HL-60 (cell line): ENCODE data around the gene WFIKKN1.

Experiments used
- GABPA ChIP-seq: IDR thresholded peaks from 2 replicates; pipeline ENCODE4 v1.6.1; 2012; ENCODE audit warnings: low read depth
- POLR2AphosphoS5 ChIP-seq: IDR thresholded peaks from 2 replicates; pipeline ENCODE4 v1.6.1; 2012; ENCODE audit warnings: low read depth
- REST ChIP-seq: IDR thresholded peaks from 2 replicates; pipeline ENCODE4 v1.6.1; 2012; ENCODE audit warnings: low read depth; ENCODE audit not compliant: insufficient replicate concordance
- TF ChIP-seq, protein P1 (sequence below): IDR thresholded peaks from one replicate; pipeline ENCODE4 v1.5.1; 2011; ENCODE audit warnings: low read length, control low read depth, inconsistent platforms; ENCODE audit not compliant: insufficient read depth

- TF ChIP-seq, protein P1, sequence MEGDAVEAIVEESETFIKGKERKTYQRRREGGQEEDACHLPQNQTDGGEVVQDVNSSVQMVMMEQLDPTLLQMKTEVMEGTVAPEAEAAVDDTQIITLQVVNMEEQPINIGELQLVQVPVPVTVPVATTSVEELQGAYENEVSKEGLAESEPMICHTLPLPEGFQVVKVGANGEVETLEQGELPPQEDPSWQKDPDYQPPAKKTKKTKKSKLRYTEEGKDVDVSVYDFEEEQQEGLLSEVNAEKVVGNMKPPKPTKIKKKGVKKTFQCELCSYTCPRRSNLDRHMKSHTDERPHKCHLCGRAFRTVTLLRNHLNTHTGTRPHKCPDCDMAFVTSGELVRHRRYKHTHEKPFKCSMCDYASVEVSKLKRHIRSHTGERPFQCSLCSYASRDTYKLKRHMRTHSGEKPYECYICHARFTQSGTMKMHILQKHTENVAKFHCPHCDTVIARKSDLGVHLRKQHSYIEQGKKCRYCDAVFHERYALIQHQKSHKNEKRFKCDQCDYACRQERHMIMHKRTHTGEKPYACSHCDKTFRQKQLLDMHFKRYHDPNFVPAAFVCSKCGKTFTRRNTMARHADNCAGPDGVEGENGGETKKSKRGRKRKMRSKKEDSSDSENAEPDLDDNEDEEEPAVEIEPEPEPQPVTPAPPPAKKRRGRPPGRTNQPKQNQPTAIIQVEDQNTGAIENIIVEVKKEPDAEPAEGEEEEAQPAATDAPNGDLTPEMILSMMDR: no peak
- TF ChIP-seq POLR2AphosphoS5: no peak
- no peak for TF ChIP-seq GABPA
- no peak for TF ChIP-seq REST
Observed at GRCh38 chr16:582614-583331, 48.0 kb upstream of the WFIKKN1 start.
